Stimulated activated CD8-positive, alpha-beta memory T cell treated with anti-CD3 and anti-CD28 coated beads, Interleukin-2, amount 100 ng/mL, for 48 hours (primary cell): ENCODE data around the gene RNF157.
A peak's percentile ranks its signal among the peaks of the same experiment; 100 is the strongest.

Experiments used
- DNase-seq, 2 donors: peaks; one replicate each; pipeline ENCODE4 v3.0.0-alpha.2; 2020; ENCODE audit warnings: low read depth in 2 of 2

Gene RNF157

DNA sequence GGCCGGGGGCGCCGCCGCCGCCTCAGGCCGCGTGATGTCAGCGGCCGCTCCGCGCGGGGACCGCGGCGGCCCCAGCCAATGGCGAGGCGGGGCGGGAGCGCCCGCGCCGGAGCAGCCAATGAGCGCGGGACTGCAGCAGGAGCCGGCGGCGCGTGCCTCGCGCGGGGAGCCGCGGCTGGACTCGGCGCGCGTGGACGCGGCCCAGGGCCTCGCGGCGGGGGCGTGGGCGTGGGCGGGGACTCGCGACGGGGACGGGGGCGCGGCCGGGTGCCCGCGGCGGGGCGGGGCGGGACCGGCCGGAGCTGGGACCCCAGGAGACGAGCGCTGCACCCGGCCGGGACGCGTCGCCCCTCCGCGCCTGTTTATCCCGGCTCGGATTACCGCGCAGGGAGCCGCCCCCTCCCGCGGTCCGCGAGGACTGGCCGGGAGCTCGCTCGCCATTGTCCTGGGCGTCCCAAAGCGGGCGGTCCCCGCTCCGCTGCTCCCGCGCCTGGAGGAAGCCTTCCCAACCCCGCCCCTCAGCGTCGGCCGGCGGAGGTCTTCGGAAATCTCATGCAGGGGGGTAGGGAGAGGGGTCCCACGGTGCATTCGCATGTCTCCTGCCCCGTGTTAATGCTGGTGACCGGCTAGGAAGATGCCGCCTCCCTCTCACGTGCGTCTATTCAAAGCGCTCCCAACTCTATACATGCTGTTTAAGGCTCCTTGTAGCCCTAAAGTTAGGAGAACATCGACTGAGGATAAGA is at the start of gene RNF157:
Gene RNF157 (minus strand): TSS at position 33 of the 743 bp plus-strand sequence. CDS start 253 bp downstream, outside the sequence.
- DNase-seq, result peak; percentile 33 to 44

DNA sequence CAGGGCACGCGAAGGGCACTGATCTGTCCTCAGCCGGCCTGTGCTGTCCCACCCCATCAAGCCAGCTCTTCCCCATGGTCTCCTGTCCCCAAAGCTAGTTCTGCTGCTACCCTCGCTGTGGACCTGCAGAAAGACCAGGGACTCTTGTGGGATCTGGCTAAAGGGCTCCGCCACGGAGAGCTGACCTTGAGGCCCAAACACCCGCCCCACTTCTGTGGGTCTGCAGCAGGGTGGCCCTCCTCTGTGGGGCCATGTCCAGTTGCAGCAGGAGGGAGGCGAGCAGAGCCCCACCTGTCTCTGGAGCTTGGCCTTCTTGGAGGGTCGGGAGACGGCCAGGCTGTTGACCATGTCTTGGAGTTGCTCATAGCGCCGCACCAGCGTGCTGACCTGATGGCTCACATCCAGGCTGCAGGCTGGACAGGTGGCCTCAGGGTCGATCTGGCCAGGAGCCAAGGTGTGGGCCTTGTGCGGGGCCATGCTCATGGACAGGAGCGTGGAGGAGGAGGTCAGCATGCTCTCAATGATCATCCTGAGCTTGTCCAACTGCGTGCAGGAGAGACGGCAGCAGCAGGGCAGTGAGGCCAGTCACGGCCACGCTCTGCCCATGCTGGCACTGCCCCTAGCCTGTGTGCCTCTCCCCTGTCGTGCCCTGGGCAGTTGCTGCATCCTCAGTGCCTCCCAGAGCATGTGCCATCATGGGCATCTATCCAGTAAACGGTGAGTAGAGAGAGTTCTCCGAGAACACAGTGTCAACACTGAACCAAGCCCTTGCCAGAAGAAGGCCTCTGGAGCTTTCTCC is 41.5 kb upstream of the RNF157 start:
- no peak for DNase-seq

DNA sequence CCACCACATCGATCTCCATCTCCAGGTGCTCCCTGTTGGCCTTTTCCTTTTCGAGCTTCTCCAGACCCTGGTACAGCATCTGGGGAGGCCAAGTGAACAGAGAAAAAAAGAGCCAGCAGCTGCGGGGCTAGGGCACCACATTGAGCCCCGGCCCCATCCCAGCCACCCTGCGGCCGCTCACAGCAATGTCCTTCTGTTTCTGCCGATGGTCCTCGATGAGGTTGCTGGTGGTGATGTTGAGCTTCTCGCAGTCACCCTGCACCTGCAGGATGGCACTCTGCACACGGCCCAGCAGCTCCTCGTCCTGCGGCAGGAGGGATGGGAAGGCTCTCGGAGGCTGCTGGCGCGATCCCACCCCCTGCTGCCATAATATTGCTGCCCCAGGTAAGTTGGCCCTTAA is 40.4 kb upstream of the RNF157 start:
- no peak for DNase-seq

DNA sequence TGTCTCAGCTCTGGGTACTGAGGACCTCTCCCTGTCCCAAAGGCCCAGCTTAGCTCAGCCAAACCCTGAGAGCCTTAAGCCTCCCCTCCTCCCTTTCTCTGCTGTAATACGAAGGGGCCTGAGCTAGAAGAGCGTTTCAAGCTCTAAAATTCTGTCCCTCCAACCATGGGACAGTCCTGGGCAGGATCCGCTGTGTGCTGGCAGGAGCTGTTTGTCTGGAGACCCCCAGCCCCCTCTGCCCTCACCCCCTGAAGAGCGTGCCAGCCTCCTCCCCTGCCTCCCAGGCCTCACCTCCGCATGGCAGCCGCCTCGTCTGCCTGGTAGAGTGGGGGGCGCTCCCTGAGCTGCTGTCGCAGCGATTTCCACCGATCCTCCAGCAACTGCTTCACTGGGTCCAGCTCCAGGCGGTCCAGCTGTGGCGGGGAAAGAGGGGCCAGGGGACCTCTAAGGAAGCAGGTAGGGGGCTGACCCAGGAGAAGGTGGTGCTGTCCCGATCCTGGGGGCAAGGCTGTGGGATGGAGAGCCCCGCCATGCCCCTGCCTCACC is 39.5 kb upstream of the RNF157 start:
- DNase-seq, result no peak

DNA sequence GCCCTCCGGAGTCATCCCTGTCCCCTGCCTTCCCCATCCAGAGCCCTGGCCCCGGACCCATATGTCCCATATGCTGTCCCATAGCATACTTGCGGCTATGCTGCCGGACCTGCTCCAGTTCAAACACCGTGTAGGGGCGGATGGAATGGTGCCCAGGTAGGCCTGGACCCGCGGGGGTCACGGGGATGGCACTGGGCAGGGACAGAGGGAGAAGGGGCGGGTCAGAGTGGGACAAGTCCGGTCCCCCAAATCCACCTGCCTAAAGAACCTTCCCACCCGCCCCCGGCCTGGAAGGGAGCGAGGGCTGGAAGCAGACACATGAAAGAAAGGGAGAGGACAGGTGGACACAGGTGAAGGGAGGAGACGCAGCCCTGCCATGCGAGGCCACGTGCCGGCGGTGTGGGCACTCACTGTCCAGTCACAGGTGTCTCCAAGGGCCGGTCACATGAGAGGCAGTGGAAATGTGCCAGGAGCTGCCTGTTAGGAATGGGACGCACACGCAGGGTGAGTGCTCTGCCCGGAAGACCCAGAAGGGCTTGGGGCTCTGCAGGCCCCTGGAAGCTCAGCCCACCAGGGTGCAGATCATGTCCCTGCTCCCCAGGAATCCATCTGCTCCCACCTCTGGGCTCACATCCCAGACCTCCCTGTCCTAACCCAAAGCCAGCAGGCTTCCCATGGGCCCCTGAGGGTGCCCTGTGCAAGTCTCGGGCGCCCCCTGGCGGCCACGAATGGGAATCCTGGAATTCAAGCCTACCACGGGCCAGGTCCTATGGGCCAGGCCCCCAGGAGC is 38.9 kb upstream of the RNF157 start:
- DNase-seq, result peak; percentile 76 to 77

DNA sequence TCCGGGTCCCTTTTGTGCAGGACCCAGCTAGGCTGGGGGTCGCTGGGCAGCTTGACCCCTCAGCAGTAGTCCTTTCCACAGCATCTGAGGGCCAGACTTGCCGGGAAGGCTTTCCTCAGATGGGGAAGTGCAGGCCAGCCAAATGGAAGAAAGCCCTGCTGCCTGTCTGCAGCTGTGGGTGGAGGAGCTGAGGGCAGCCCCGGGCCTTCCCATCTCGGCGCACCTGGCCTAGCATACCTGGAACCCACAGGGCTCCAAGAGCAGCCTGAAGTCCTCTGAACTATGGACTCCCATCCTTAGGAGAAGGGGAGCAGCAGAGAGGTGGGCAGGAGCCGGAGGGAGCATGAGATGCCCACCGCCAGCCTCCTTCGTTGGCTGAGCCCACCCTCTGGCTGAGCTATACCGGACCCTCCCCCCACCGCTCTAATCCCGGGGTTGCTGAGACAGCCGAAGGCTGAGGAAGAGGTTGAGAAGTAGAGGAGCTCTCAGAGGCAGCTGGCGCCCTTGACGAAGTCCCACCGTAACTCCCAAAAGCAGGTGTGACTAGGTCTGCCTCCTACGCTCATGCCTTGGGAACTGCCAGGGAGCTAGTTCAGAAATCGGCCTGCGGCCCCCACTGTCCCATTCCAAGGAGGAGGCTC is 38.1 kb upstream of the RNF157 start:
- no peak for DNase-seq

DNA sequence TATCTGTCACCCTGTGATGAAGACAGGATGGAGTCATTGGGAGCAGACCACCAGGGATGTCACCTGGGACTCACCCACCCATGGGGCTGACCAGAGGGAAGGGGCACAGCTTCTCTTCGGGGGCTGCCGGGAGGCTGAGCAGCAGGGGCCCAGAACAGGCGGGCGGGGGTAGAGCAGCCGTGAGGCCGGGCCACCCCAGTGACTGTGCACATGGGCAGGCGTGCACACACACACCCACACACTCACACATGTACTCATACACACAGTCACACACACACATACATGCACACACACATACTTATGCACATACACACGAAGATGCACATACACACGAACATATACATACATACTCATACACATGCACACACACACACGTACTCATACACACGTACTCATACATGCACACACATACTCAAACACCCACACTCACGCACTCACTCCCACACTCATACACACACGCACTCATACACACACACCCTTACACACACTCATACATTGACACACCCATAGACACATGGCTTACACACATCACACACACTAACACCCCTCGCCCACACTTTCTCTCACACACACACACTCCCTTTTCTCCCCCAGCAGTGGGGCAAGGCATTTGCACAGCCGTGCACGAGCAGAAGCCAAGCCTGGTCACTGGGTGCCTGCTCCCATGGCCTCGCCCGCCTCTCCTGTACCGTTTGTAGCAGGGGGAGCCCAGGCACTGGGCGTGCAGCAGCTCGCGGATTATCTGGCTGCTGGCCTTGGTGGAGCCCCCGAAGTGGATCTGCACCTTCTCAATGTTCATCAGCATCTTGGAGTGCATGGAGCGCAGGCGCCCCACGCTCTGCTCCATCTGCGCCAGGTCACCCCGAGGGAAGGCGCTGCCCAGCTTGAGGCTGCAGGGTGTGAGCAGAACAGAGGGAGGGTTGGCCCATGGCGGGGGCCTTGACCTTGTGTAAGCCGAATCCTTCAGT is 37.3 kb upstream of the RNF157 start:
- DNase-seq, result no peak

DNA sequence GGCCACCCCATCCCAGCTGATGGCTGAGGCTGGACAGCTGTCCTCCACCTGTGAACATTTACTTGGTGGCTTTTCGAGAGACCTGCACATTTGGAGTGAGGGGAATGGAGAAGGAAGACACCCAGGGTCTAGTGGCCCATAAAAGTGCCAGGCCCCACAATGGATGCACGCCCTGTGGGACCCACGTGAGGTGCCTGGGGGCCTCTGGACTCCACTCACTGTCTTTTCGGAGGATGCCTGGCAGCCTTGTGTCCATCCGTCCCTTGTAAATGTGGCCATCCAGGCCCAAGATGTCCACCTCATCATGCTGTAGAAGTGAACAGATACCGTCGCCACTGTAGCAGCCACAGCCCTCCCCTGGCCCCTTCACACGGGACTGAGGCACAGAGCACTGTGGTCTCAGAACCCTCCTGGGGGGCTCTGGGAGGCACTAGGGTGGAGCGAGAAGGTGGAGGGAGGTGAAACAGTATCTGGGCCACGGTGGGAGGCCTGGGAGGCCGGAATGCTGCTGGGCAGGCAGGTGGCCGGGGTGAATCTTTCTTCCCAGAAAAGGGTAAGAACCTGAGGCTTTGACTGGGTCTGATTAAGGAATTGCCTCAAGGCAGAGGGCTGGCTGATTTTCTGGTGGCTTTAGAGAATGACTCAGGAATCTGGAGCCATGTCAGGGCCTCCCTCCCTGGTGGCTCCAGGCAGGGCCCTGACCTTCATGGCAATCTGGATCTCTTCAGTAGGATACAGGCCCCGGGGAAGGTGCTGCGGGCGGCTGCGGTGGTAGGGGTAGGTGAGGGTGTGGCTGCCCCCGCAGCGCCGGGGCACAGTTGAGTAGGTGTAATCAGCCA is 36.4 kb upstream of the RNF157 start:
- DNase-seq, result no peak

DNA sequence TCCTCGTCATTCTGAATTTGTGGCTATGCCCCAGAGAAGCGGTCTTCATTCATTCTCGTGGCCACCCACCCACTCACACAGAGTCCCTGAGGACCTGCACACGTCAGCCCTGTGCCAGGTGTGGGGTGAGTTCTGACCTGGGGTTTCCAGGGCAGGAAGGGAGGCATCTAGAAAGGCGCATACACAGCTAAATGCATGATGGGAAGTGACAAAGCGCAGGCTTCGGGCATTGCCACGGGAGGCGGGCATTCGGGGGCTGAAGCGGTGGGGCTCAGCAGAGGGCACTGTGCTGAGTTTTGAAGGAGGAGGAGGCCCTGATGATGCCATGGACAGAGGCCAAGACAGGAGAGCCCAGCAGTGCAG is 35.8 kb upstream of the RNF157 start:
- no peak for DNase-seq

DNA sequence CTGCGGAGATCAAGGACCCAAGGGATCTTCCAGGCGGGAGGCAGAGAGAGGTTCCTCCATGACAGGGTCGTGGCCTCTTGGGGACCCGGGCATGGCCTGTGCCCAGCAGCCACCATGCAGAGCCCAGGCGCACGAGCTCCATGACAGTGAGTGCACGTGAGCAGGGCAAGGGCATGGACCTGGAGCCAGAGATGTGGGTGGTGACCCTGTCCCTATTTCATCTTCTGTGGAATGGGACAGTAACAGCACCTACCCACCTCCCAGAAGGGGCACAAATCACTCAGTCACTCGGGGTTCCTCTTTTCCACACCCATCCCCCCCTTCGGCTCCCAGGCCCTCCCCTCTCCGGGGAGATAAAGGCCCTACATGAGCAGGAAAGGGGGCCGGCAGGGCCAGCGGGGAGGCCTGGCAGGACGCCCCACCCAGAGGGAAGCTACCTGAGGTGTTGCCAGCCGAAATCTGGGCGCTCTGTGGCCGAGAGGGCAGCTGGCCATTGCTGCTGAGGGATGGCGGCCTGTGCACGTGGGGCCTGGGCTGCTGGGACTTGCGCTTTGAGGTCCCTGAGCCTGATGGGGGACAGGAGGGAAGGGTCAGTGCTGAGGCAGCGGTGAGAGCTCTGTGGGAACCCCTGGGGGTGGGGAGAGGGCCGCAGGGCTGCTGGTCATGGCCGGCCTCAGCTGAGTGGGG is 35.2 kb upstream of the RNF157 start:
- DNase-seq, result no peak

DNA sequence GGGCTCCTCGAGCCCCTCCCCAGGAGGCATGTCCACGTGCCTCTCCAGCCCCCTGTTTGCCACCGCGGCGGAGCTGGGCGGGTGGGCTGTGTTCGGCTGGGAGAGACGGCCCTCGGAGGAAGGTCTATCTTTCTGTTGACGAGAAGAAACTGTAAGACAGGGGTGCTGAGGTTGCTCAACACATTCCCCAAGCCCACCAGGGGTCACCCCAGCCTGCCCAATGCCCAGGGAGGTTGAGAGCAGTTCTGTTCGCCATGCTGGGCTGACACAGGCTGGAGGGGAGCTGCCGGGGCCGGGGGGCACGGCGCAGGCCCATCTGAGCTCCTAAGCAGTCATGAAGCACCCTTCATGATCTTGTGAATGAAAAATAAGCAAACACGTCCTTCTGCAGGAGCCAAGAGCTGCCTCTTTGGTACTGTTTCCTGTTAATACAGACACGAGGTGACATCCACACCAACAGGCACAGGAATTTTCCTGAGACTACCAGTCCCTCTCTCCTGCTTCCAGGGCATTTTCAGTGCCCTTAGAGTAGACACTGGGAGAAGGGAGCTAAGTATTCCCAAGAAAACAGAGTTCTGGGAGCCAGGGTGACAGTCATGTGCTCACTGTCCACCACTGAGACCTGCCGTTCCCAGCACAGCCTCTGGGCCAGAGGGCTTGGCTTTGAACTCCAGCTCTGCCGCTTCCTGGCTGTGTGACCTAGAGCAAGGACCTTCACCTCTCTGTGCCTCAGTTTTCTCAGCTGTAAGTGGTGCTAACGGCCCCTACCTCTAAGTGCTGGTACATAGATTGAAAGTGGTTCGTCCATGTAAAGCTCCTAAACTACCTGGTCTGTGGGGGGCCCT is 34.0 kb upstream of the RNF157 start:
- DNase-seq, result no peak

DNA sequence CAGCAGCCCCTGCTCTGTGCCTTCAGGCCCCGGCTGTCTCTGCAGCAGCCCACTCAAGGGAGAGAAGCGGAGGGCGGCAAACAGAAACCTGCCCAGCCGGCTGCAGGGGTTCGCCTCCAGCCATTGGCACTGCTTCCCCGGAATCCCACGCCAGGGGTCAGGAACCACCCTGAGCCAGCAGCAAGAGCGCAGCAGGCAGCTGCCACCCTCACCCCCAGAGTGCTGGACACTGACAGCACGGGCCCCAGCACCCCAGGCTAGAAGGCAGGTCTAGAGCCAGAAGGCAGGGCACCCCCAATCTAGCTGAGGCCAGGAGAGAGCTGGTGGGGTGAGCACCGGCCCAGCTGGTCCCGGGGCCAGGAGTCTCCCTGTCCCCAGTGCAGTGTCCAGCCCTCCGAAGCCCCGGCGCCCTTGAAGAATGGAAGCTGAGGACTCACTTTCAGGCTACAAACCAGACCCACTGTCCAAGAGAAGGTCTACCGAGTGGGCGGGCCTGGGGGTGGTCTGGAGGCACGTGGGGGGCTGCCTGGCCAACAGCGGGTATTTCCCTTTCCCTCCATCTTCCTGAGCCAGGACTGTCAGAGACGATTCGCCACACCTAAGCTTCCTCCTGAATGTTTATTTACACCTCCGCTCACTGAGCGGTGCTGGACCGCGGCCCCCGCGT is 33.3 kb upstream of the RNF157 start:
- no peak for DNase-seq

DNA sequence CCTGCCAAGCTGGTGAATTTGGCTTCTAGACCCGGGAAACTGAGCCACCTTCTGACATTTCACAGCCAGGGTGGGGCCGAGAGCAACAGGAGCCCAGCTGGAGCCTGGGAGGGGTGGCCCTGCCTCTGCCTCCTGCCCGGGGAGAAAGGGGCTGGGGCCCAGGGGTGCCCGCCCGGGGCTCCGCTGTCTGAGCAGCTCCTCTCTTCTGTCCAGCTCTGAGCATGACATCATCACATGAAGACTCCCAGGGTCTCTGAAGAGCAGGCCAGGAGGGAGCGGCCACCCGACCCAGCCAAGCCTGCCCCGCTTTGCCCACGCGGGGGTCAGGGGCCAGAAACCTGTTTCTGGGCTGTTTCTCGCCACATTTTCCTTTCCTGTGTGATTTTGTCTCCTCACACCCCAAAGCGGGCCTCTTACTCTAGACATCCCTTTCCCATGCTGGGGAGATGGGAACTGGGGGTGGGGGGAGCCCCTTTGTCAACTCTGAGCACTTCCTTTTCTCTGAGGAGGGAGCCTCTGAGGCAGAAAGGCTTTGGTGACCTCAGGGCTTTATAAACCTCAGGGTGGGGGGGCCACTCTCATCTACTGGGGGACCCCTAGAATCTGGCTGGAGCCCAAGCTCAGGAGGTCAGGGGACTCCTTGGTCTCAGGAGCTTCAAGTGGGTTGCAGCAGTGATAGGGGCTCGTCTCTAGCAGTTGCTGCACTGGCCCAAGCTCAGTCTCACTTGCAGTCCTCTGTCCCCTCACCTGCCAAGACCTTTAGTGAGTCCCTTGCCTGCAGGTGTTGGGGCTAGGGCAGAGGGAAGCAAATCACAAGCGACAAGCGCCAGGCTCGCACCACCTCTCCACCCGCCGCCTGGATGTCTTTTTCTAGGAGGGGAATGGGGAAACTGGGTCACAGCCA is 32.5 kb upstream of the RNF157 start:
- DNase-seq, result peak in 1 of 2 donors; percentile 58

DNA sequence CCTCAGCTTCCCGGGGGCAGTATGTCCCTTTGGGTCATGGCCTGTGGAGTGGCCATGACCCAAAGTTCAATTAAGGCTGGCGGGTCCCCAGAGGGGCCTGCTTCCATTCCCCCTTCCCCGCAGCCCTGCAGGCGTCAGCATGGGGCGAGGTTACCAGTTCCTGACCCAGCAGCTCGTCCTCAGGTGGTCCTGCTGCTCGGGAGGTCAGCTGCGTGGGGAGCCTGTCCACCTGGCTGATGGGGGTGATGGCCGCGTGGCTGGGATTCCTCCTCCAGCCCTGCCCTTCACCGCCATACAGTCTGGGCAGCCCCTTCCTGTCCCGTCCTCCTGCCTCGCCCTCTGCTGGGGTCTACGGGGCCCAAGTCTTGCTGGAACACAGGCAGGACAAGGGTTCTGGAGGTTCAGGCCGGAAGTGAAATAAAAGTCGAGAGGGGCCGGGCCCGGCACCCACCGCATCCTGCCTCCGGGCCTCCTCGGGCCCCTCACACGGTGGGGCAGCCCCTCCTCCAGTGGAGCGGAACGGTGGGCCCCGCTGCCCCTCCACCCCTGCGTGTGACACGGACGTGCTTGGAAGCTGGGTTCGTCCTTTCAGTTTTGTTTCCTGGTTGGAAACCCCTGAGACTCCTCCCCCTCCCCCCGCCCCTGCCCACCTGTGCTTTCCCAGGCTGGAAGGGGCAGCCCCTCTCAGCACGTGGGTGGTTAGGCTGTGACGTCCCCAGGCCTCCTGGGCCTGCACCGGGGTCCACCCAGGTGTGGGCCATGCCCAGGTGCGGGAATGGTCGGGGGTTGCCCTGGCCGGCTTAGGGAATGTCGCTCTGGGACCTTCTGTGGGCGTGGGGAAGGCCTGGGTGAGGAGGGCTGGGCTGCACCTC is 31.6 kb upstream of the RNF157 start:
- peak; percentile 89 to 92 for DNase-seq
